ENCODE measurements around the gene PRR15L.
"Not testable (repeated sequence)": the region's sequence is repeated elsewhere in the genome, so short reads cannot be mapped to it uniquely, and the experiment has no call there.

PRR15L gene

GRCh38 chr17:47941246-47942095 is 16.2 kb downstream of the PRR15L start, which contains the start of gene PNPO:
Gene PNPO, plus strand, starts transcription at chr17:47941571. Its CDS starts 105 bp downstream, at chr17:47941676.
- FAIRE-seq (peak; percentile 63), DNase-seq (ENCODE audit: low spot score) (peak; percentile 97)

- no peak for DNase-seq (ENCODE audit: low spot score)
- FAIRE-seq, result no peak
Observed at GRCh38 chr17:47937941-47938340, 19.7 kb downstream of the PRR15L start.

- DNase-seq (ENCODE audit: low spot score), result peak; percentile 84
Observed at GRCh38 chr17:47935961-47936360, 21.7 kb downstream of the PRR15L start.

GRCh38 chr17:47935468-47935867 is 22.2 kb downstream of the PRR15L start:
- FAIRE-seq; DNase-seq (ENCODE audit: low spot score): not testable (repeated sequence)

More at GRCh38 chr17:47935961-47936360, 21.7 kb downstream of the PRR15L start:
- no peak for FAIRE-seq

- DNase-seq (ENCODE audit: low spot score) (peak; percentile 65), FAIRE-seq (no peak)
Observed at GRCh38 chr17:47934856-47935255, 22.8 kb downstream of the PRR15L start.

- FAIRE-seq, result no peak
Observed at GRCh38 chr17:47931848-47932247, 25.8 kb downstream of the PRR15L start.

GRCh38 chr17:47929218-47930000 is 28.3 kb downstream of the PRR15L start:
- FAIRE-seq (no peak), DNase-seq (ENCODE audit: low spot score) (no peak)

More at GRCh38 chr17:47931848-47932247, 25.8 kb downstream of the PRR15L start:
- no peak for DNase-seq (ENCODE audit: low spot score)

- FAIRE-seq, result no peak
- DNase-seq (ENCODE audit: low spot score), result no peak
Observed at GRCh38 chr17:47928415-47928814, 29.3 kb downstream of the PRR15L start.

- DNase-seq (ENCODE audit: low spot score) (no peak), FAIRE-seq (no peak)
Observed at GRCh38 chr17:47927821-47928400, 29.8 kb downstream of the PRR15L start.

- FAIRE-seq, result no peak
- DNase-seq (ENCODE audit: low spot score), result no peak
Observed at GRCh38 chr17:47925678-47925988, 32.0 kb downstream of the PRR15L start.

GRCh38 chr17:47924785-47925677 is 32.7 kb downstream of the PRR15L start:
- FAIRE-seq, result no peak
- no peak for DNase-seq (ENCODE audit: low spot score)

GRCh38 chr17:47919889-47920288 is 37.8 kb downstream of the PRR15L start:
- not testable (repeated sequence) for DNase-seq (ENCODE audit: low spot score); FAIRE-seq

- FAIRE-seq (no peak), DNase-seq (ENCODE audit: low spot score) (no peak)
Observed at GRCh38 chr17:47918991-47919390, 38.7 kb downstream of the PRR15L start.

GRCh38 chr17:47918006-47918405 is 39.7 kb downstream of the PRR15L start:
- FAIRE-seq (no peak), DNase-seq (ENCODE audit: low spot score) (no peak)

GRCh38 chr17:47917581-47917980 is 40.1 kb downstream of the PRR15L start:
- DNase-seq (ENCODE audit: low spot score), result no peak
- no peak for FAIRE-seq

GRCh38 chr17:47916489-47917208 is 41.0 kb downstream of the PRR15L start:
- FAIRE-seq (no peak), DNase-seq (ENCODE audit: low spot score) (no peak)

GRCh38 chr17:47915776-47916398 is 41.8 kb downstream of the PRR15L start:
- FAIRE-seq (no peak), DNase-seq (ENCODE audit: low spot score) (no peak)

- DNase-seq (ENCODE audit: low spot score), result no peak
- FAIRE-seq, result no peak
Observed at GRCh38 chr17:47914306-47914948, 43.3 kb downstream of the PRR15L start.

- FAIRE-seq (no peak), DNase-seq (ENCODE audit: low spot score) (no peak)
Observed at GRCh38 chr17:47913050-47913449, 44.6 kb downstream of the PRR15L start.

Data from urothelium cell line (cell line).